ENCODE measurements around the gene C1orf159.
"Not testable (repeated sequence)": the region's sequence is repeated elsewhere in the genome, so short reads cannot be mapped to it uniquely, and the experiment has no call there.

Gene C1orf159

DNA sequence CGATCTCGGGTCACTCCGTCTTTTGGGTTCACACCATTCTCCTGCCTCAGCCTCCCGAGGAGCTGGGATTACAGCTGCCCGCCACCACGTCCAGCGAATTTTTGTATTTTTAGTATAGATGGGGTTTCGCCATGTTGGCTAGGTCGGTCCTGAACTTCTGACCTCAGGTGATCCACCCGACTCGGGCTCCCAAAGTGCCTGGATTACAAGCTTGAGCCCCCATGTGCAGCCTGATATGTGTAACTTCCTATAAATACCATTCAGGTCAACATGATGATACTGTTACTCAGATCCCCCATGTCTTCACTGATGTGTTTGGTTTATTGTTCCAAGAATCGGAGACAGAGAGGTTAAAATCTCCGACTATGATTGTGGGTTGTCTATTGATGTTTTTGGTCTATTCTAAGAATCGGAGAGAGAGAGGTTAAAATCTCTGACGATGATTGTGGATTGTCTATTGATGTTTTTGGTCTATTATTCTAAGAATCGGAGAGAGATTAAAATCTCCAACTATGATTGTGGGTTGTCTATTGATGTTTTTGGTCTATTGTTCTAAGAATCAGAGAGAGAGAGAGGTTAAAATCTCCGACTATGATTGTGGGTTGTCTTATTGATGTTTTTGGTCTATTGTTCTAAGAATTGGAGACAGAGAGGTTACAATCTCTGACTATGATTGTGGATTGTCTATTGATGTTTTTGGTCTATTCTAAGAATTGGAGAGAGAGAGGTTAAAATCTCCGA, 17.0 kb downstream of the C1orf159 start:
- in situ Hi-C loops (cut with MboI; ENCODE audit: low sequenced_read_pairs): no loop called here

DNA sequence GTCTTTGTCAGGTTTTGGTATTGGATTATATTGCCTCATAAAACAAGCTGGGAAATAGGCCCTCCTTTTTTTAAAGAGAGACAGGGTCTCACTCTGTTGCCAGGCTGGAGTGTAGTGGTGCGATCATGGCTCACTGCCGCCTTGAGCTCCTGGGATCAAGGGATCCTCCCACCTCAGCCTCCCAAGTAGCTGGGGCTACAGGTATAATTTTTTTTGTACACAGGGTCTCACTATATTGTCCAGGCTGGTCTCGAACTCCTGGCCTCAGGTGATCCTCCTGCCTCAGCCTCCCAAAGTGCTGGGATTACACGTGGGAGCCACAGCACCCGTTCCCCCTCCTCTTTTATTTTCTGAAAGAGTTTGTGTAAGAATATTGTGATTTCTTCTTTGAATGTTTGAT, 19.8 kb downstream of the C1orf159 start:
- in situ Hi-C loops (cut with MboI; ENCODE audit: low sequenced_read_pairs): not testable (repeated sequence)

DNA sequence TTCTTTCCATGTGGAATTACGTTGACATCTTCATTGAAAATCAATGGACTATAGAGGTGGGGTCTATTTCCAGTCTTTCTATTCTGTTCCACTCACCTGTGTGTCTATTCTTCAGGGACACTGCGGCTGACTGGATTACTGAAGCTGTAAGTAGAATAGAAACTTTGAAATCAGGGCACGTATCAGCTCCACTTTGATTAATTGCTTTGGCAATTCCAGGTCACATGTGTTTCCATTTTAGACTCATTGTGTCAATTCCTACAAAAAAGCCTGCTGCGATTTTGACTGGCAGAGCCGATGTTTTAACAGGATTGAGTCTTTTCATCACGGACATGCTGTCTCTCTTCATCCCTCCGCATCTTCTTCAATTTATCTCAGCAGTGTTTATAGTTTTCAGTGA, 20.9 kb downstream of the C1orf159 start:
- in situ Hi-C loops (cut with MboI; ENCODE audit: low sequenced_read_pairs): no loop called here

DNA sequence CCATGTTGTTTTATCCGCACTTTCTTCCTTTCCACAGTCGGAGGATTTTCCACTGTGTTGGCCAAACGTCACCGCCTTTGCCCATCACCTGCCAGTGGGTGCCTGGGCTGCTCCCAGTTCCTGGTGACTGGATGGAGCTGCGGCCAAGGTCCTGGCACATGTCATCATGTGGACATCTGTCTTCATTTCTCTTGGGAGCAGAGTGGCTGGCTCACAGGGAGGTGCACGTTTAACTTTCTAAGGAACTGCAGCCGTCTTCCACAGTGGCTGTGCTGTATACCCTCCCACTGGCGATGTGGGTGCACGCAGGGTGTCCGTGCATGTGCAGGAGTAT, 22.3 kb downstream of the C1orf159 start:
- in situ Hi-C loops (cut with MboI; ENCODE audit: low sequenced_read_pairs): no loop called here

DNA sequence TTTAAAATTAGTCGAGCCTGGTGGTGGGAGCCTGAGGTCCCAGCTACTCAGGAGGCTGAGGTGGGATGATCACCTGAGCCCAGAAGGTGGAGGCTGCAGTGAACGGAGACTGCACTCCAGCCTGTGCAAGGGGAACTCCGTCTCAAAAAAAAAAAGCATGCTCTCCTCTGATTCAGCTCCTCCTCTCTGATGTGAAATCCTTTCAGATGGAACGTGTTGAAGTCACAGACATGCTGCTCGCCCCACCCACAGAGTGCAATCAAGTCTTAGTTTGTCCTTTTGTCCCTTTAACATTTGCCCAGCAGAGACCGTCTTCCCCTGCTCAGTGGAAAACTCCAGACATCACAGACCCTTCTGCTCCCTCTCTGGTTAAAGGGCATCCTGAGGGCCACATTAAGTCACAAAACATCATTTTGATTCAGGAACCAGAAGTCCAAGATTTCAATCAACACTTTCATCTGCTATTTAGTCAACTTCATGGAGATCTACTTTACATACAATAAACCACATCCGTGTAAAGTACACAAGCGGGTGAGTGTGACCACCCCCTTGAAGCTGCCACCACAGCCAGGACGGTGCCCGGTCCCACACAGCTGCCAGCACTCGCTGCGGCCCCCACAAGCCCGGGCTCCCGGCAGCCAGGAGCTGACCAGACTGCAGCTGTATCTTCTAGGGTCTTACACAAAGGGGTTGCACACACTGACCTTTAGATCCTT, 22.8 kb downstream of the C1orf159 start:
- in situ Hi-C loops (cut with MboI; ENCODE audit: low sequenced_read_pairs): no loop called here

DNA sequence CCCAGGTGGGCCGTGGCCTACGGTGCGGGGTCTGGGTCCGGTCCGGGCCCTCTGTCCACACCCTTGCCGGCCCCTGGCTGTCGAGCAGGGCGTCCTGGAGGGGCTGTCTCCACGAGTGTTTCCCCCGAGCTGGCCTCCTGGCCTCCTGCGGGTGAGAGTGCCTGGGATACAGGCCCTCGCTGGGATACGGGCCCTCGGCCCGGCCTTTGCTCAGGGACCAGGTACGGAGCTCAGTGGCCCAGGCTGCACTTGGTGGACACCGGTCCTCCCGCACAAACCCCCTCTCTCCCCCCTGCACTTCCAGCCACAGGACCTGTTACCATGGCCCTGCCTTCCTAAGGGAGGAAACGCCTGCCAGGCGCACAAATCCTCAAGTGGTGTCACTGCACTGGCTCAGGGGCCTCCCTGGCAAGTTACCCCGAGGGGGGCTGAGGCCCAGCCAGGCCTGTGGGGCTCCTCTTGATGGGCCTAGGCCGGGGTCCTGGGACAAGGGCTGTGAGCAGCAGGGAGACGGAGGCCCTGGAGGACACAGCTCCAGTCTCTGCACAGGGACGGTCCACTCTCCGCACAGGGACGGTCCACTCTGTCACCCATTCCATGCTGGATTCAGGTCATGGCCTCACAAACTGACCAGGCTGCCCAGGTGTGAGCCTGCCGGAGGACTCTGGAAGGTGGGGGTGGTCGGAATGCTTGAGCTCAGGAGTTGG, 23.6 kb downstream of the C1orf159 start:
- in situ Hi-C loops (cut with MboI; ENCODE audit: low sequenced_read_pairs): no loop called here

DNA sequence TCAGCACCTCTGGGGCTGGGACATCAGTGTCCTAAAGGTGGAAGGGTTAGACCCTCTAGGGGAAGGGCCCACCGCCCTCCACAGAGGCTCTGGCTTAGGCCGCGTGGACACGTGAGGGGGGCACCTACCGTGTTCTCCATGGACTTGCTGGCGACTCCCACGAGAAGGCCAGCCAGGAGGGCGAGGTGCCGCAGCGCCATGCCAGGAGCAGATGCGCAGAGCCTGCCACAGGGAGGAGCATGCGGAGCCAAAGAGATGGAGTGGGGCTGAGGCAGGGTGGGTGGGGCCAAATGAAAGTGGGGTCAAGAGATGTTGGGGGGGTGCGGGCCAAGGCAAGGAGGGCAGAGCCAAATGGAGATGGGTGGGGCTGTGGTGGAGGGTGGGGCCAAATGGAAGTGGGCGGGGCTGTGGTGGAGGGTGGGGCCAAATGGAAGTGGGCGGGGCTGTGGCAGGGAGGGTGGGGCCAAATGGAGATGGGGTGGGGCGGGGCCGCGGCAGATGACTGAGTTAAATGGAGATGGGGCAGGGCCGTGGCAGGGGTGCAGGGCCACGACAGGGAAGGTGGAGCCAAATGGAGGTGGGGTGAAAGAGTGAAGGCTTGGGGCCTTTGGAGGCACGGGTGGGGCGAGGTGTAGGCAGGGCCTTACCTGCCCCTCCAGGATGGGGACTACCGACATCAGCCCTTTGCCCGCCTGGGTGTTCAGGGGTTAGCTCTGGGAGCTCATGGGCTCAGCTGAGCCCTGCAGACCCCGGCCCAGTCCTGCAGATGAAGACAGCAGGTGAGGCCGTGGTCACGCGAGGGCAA, 24.3 kb downstream of the C1orf159 start:
- in situ Hi-C loops (cut with MboI; ENCODE audit: low sequenced_read_pairs): no loop called here

DNA sequence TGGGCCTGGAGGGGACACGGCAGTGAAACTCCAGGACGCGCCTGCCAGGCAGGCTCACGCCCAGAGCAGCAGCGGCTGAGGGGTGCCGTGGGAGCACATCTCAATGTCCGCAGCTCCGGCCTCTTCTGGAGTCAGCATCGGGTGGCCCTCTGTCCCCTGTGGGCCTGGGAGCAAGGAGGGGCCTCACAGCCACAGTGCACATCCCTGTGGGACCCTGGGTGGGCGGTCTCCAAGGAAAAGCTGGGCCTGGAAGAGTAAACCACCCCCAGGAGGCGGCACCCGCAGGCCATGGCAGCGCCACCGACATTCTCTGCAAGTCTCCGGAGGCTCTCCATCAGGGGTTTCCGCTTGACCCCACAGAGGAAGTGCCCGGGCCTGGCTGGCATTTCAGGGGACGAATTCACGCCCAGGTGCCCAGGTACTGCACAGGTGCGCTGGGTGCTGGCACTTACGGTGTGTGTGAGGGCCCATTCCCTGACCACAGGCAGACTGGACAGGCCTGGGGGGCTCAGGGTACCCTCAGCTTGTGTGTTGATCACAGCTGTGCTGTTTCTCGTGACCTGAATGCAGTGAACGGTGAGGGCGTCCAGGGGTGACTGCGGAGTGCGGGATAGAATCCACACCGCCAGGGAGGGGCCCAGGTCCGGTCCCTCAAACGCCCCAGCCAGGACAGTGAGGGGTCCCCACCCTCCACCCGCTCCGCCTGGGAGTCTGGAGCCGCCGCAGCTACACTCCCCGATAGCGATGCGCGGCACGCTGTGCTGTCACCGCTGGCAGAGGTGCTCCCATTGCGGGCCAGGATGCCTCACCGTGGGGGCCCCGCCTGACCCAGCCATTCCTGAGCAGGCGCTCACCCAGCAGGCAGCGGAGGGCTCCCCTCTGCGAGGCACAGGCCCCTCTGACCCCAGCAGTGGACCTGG, 25.2 kb downstream of the C1orf159 start:
- in situ Hi-C loops (cut with MboI; ENCODE audit: low sequenced_read_pairs): no loop called here

DNA sequence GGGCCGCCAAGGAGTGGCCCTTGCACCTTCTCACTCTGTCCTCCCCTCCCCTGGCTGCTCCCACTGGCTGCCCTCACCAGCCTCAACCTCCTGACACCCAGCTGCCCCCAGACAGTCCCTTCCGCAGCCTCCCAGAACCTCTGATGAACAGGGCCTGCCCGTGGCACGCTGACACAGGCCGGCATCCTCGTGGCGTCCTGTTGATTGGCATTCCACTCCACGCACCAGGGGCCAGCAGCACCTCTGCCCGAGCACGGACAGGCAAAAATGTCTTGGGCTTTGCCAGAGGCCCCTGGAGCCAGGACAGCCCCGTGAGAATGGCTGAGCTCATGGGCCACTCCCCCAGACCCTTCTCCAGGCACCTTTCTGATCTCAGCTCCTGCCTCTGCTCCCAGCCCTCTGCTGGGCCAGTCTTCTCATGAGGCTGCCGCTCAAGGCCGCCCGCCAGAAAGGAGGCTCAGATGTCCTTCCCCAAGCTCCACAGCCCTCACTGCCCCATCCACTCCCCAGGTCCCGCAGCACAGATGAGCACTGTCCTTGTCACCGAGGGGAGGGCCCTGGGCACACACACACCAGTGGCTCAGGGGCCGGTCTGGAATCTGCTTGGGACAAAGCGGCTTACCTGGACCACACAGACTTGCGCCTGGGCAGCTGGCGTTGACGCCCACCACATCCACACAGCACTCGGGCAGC, 26.0 kb downstream of the C1orf159 start:
- in situ Hi-C loops (cut with MboI; ENCODE audit: low sequenced_read_pairs): no loop called here

DNA sequence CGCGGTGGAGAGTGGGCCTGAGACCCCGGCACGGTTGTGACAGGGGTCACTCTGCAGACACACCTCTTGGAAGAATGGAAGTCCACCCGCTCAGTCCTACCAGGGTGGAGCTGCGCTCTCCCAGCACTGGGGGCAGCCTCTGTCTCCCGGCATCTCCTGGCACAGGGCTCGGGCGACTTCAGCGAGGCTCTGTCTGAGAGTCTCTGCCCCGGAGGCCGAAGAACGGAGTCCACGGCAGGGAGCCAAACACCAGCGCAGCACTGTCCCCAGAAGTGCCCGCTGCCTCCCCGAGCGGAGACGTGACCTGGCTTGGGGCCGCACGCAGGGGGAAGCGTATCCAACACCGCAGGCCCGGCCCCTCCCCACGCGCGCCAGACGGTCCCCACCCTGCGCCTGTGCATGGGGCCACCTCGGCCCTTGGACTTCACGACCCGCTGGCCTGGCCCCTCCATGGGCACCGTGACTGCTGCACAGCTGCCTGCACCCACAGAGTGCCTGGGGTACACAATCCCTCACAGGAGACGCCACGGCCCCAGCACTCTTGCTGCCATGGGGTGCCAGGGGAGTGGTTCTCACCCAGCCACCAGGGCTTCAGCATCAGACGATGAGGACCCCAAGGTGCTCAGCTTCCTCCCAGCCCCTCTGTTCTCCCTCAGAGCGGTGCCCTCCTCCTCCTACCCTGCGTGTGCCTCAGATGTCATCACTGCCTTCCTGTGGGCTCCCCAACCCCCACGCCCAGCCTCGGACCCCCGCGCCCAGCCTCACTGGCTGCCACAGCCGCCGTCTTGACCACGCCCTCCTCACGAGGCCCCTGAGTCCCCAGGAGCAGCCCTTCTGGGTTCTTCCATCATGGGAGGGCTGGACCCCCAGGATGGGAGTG, 26.8 kb downstream of the C1orf159 start:
- in situ Hi-C loops (cut with MboI; ENCODE audit: low sequenced_read_pairs): no loop called here

DNA sequence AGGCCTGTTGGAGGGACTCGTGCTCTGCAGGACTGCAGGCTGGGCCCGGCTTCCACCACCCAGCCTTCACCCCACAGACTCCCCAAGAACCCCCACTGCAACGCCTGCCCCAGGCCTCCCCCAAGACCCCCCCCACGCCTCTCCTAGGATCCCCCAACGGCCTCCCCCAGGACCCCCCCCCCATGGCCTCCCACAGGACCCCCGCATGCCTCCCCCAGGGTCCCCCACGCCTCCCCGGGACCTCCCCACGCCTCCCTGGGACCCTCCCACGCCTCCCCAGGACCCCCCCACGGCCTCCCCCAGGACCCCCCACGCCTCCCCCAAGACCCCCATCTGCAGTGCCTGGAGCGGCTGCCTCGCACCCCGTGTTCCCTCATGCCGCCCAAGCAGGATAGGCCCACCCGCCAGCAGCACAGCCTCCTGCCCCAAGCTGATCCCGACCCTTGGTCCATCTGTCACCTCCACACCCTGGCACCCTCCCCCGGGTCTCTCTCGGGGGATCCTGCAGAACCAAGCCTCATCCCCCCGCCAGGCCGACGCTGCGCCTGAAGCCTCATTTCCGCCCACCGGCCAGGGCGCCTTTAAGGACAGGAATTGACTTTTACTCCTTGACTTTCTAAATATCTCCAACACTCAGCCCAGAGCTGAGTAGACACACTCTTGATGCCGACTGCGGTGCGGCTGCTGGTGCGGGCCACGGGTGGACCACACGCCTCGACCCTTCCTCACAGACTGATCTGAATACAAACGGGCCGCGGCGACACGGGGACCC, 27.7 kb downstream of the C1orf159 start:
- in situ Hi-C loops (cut with MboI; ENCODE audit: low sequenced_read_pairs): no loop called here

DNA sequence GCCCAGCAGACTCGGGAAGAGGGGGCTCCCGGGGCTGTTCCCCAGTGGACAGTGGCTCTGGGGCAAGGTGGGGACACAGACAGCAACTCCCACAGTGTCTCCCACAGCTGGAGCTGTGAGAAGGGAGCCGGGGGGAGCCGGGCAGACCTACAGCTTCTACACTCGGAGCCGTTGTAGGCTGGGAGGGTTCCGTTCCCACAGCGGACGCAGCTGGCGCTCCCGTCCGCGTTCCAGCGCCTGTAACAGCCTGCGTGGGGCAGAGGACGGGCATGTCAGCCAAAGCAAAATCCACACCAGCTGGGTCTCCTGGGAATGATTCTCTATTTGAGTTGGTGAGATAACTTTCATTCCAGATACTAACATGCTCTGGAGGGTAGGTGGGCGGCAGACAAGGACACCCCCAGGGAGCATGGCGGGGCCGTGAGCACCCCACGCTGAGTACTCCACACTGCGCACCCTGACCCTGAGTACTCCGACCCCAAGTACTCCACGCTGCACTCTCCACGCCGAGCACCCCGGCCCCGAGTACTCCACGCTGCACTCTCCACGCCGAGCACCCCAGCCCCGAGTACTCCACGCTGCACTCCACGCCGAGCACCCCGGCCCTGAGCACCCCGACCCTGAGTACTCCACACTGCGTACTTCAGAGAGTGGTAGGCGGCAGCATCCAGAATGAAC, 28.4 kb downstream of the C1orf159 start:
- in situ Hi-C loops (cut with MboI; ENCODE audit: low sequenced_read_pairs): no loop called here

DNA sequence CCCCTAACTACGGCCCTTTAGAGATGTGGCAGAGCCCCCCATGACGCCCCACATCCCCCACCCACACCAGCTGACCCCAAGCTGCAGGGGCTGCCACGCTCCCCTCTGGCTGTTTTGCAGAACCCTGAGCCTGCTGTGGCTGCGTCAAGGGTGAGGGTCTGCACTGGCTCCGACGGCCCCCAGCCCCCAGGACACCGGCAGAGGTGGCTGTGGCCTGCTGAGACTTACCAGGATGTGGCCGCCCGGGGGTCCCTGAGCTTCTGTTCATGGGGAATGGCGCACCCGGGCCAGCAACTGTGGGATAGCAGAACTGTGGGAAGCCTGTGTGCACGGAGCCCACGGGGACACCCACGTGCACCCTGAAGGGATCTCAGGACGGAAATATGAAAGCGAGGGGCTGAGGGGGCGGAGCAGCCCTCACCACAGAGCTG, 29.0 kb downstream of the C1orf159 start:
- in situ Hi-C loops (cut with MboI; ENCODE audit: low sequenced_read_pairs): no loop called here

DNA sequence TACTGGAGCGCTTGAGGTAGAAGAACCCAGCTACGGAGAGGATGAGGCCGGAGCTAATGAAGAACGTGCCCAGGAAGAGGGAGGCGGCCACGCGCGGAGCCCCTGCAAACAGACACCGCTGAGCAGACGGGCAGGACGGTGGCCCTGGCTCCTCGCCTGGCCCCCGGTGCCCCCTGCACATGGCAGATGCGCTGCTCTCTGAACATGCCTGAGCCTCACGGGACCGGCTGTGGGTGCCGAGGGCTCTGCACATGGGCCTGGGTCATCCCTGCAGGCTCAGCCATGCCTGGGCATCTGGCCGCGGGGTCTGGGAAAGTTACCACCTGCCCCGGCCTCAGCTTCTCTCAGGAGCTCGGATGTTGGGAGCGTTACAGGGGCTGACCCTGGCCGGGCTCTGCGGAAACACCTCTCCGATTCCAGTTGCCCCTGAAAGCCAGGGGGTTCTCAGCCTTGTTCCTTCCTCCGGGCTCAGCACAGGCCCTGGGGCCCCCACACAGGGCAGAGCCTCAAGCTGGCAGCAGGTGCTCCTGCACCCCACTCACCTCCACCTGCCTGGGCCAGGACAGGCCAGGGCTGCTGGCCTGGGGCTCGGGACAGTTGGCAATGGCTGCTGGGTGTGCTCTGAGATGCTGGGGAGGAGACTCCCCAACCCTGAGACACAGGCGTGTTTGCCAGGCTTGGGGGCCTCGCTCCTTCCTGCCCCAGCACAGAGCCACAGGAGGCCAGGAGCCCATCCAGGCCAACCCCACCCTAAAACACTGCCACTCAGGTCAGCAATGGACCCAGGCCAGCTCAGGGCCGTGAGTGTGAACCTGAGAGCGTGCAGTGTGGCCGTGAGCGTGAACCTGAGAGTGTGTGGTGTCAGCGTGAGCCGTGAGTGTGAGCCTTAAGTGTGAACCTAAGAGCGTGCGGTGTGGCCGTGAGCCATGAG, 29.7 kb downstream of the C1orf159 start:
- in situ Hi-C loops (cut with MboI; ENCODE audit: low sequenced_read_pairs): no loop called here

DNA sequence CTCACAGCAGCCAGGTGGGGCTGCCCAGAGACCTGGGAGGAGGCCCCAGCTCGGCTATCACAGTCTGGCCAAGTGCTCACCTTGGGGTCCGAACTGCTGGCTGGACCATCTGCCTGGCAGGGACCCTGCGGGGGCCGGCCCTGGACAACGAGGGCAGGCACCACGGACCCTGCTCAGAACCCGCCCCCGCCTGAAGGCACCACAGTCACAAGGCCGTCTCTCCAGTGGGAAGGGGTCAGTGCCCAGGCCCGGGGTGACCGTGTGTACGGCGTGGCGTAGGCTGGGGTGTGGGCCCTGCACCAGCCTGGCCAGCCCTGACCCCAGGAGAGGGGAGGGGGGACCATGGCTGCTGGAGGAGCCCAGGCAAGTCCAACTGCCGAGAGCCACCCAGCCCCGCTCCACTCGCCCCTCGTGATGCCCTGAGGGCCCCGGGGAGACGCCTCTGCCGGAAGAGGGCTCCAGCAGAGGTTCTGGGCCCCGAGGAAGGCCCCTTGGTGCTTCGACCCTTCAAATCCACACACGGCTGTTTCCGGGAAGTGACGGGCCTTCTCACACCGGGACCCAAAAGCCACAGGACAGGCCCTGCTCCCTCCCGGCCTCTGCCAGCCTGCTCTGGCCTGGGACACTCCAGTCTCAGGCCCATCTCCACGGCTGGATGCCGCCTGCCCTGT, 30.6 kb downstream of the C1orf159 start:
- in situ Hi-C loops (cut with MboI; ENCODE audit: low sequenced_read_pairs): no loop called here

All from HL-60/S4 treated with retinoic acid at 250 ng/mL for 4 days and 3 days (cell line).